ENCODE data around the gene TBC1D9B.

Gene TBC1D9B

DNA sequence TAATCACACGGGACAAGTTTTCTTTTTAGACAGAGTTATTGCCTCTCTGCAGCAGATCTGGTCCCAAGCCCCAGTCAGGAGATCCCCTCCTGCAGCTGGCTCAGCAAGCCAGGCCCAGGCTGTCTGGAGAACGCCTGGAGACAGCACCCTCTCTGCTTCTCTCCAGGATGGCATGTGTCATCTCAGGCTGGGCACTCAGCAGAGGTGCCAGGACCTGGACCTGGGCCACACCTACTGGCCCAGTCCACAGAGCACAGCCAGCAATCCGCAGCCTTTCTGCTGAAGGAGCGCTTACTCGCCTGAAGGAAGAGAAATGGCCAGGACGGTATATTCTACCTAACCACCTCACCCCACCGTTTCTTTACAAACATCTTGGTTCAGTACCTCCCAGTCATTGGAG is 4.7 kb upstream of the TBC1D9B start:
- no peak overlapping the region for H3K4me3 ChIP-seq (replicated peaks; ENCODE audit: low read depth, low read length)
- TF ChIP-seq, protein P1, sequence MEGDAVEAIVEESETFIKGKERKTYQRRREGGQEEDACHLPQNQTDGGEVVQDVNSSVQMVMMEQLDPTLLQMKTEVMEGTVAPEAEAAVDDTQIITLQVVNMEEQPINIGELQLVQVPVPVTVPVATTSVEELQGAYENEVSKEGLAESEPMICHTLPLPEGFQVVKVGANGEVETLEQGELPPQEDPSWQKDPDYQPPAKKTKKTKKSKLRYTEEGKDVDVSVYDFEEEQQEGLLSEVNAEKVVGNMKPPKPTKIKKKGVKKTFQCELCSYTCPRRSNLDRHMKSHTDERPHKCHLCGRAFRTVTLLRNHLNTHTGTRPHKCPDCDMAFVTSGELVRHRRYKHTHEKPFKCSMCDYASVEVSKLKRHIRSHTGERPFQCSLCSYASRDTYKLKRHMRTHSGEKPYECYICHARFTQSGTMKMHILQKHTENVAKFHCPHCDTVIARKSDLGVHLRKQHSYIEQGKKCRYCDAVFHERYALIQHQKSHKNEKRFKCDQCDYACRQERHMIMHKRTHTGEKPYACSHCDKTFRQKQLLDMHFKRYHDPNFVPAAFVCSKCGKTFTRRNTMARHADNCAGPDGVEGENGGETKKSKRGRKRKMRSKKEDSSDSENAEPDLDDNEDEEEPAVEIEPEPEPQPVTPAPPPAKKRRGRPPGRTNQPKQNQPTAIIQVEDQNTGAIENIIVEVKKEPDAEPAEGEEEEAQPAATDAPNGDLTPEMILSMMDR (IDR thresholded peaks at IDR 0.05; ENCODE audit: low read length, missing control alignments), result no peak
- DNase-seq (ENCODE audit: low read depth), result no peak

- DNase-seq (ENCODE audit: low read depth), result no peak
- H3K4me3 ChIP-seq (replicated peaks; ENCODE audit: low read depth, low read length), result no peak overlapping the region
- TF ChIP-seq, protein P1 (IDR thresholded peaks at IDR 0.05; ENCODE audit: low read length, missing control alignments), result no peak
These were observed 1.5 kb upstream of the TBC1D9B start for GRCh38 chr5:179909224-179909623.

- no peak overlapping the region for H3K4me3 ChIP-seq (replicated peaks; ENCODE audit: low read depth, low read length)
- DNase-seq (ENCODE audit: low read depth), result no peak
- TF ChIP-seq, protein P1 (IDR thresholded peaks at IDR 0.05; ENCODE audit: low read length, missing control alignments), result peak; percentile 12
These were observed 831 bp upstream of the TBC1D9B start for GRCh38 chr5:179908528-179908927.

DNA sequence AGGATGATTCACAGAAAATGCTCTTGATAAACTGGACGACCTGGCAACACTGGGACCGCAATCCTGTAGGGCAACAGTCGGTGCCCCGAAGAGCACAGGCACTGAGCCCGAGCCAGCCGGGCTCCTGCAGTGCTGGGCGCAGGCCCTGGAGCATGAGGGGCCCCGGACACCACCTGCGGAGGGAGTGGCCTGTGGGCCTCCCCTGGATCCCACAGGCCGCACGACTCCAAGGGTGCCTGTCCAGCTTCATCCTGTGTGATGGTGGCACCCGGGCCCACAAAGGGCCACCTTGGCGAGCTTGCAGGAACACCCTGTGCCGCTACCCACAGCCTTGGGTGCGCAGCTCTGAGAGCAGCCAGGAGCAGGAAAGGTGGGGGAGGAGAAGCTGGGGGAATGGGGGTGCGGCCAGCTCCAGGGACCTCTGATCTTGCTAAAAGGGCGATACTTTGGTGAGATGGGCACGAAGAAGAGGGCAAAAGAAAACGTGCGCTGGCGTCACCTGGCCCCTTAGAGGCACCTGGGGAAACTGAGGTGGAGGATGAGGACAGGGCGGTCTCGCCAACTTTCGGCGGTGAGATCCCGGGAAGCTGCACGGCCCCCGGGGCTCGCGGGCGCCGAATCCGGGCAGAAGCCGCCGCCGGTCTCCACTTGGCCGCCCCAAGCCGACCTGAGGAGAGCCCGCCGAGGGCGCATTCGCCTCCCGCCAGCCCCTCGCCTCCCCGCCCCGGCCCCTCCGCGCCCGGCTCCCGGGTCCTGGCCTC is 722 bp downstream of the TBC1D9B start:
- peak overlapping the region; percentile 75 for H3K4me3 ChIP-seq (replicated peaks; ENCODE audit: low read depth, low read length)
- peak; percentile 22 for DNase-seq (ENCODE audit: low read depth)
- TF ChIP-seq, protein P1 (IDR thresholded peaks at IDR 0.05; ENCODE audit: low read length, missing control alignments), result no peak

GRCh38 chr5:179906294-179906794 is 1.4 kb downstream of the TBC1D9B start:
- peak overlapping the region; percentile 75 for H3K4me3 ChIP-seq (replicated peaks; ENCODE audit: low read depth, low read length)

DNA sequence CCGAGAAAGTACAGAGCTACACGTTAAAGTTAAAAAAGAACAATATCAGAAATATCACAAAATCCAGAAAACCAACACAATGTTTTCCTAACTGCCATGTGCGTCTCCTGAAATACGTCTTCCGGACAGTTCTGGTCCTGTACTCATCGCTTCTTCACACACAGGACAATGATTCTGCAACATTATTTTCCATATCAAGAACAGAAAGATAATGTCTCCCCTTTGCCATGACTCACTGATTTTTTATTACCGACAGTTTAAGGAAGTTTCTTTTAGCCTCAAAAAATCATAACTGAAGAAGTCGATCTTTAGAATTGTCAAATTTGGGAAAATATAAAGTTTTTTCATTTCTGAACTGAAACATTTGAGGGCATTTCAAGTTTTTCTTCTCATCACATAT is 2.5 kb downstream of the TBC1D9B start:
- no peak for DNase-seq (ENCODE audit: low read depth)
- TF ChIP-seq, protein P1 (IDR thresholded peaks at IDR 0.05; ENCODE audit: low read length, missing control alignments), result no peak
- H3K4me3 ChIP-seq (replicated peaks; ENCODE audit: low read depth, low read length), result no peak overlapping the region

More at GRCh38 chr5:179906294-179906794, 1.4 kb downstream of the TBC1D9B start:
- peak; percentile 9 for DNase-seq (ENCODE audit: low read depth)
- TF ChIP-seq, protein P1 (IDR thresholded peaks at IDR 0.05; ENCODE audit: low read length, missing control alignments), result no peak
